Astrocyte (in vitro differentiated cells and primary cell): ENCODE measurements around the gene AHR. TPM values are rescaled to one million over a fixed set of nuclear protein-coding genes. Genes with fewer than 3 reads are reported as not detected.
"Not testable (repeated sequence)": the region's sequence is repeated elsewhere in the genome, so short reads cannot be mapped to it uniquely, and the experiment has no call there.

Experiments
- DNase-seq: peaks from one replicate; pipeline ENCODE4 v3.0.0-alpha.2; 2010; ENCODE audit warnings: low read depth
- FAIRE-seq: peaks from 2 replicates; lab custom pipeline; 2011; peaks lifted over from hg19 to GRCh38; lab: Jason Lieb, UNC
- H2AFZ ChIP-seq: 2 replicates; pipeline ENCODE4 v1.6.0; 2012; ENCODE audit warnings: low read depth, low read length, inconsistent platforms
- H3K27ac ChIP-seq: 2 replicates; pipeline ENCODE4 v1.5.1; 2011; ENCODE audit warnings: low read depth, low read length, inconsistent platforms
- H3K27me3 ChIP-seq: 2 replicates; pipeline ENCODE4 v1.6.0; 2011; ENCODE audit warnings: low read length, inconsistent platforms; ENCODE audit not compliant: insufficient read depth
- H3K36me3 ChIP-seq: 2 replicates; pipeline ENCODE4 v1.5.1; 2011; ENCODE audit warnings: low read length, inconsistent platforms; ENCODE audit not compliant: insufficient read depth
- H3K4me1 ChIP-seq: 2 replicates; pipeline ENCODE4 v1.5.1; 2011; ENCODE audit warnings: low read length, inconsistent platforms; ENCODE audit not compliant: insufficient read depth
- H3K4me2 ChIP-seq: 2 replicates; pipeline ENCODE4 v1.6.0; 2012; ENCODE audit warnings: low read length, inconsistent platforms
- H3K4me3 ChIP-seq: 2 replicates; pipeline ENCODE4 v1.5.1; 2011; ENCODE audit warnings: low read depth, mild to moderate bottlenecking, low read length, inconsistent platforms; ENCODE audit not compliant: insufficient read depth
- H3K79me2 ChIP-seq: 2 replicates; pipeline ENCODE4 v1.6.0; 2012; ENCODE audit warnings: mild to moderate bottlenecking, low read length, inconsistent platforms; ENCODE audit not compliant: insufficient read depth
- H3K9ac ChIP-seq: 2 replicates; pipeline ENCODE4 v1.6.0; 2012; ENCODE audit warnings: mild to moderate bottlenecking, low read length, inconsistent platforms
- H3K9me3 ChIP-seq: 2 replicates; pipeline ENCODE4 v1.5.1; 2012; ENCODE audit warnings: low read depth, mild to moderate bottlenecking, low read length, inconsistent platforms; ENCODE audit not compliant: insufficient read depth
- H4K20me1 ChIP-seq: 2 replicates; pipeline ENCODE4 v1.6.0; 2012; ENCODE audit warnings: low read length, inconsistent platforms; ENCODE audit not compliant: insufficient read depth
- H3K27ac Mint-ChIP-seq: one replicate; pipeline ENCODE4 v1.8.0; 2021; ENCODE audit warnings: mild to moderate bottlenecking, mixed read lengths; ENCODE audit not compliant: unreplicated experiment
- H3K27me3 Mint-ChIP-seq: one replicate; pipeline ENCODE4 v1.8.0; 2021; ENCODE audit warnings: low read depth, mixed read lengths; ENCODE audit not compliant: unreplicated experiment
- H3K36me3 Mint-ChIP-seq: one replicate; pipeline ENCODE4 v1.8.0; 2021; ENCODE audit warnings: low read depth, mixed read lengths; ENCODE audit not compliant: unreplicated experiment
- H3K4me1 Mint-ChIP-seq: one replicate; pipeline ENCODE4 v1.8.0; 2021; ENCODE audit warnings: low read depth, mixed read lengths; ENCODE audit not compliant: unreplicated experiment
- H3K4me3 Mint-ChIP-seq: one replicate; pipeline ENCODE4 v1.8.0; 2021; ENCODE audit warnings: mild to moderate bottlenecking, moderate library complexity, mixed read lengths; ENCODE audit not compliant: unreplicated experiment
- H3K9me3 Mint-ChIP-seq: one replicate; pipeline ENCODE4 v1.8.0; 2021; ENCODE audit warnings: mild to moderate bottlenecking, mixed read lengths; ENCODE audit not compliant: unreplicated experiment
- CTCF ChIP-seq: IDR thresholded peaks from 2 replicates; pipeline ENCODE4 v1.5.1; 2011; ENCODE audit warnings: low read depth, mild to moderate bottlenecking, inconsistent platforms, low read length, moderate library complexity; ENCODE audit not compliant: insufficient read depth
- EZH2 ChIP-seq: IDR thresholded peaks from 2 replicates; pipeline ENCODE4 v1.6.1; 2012; ENCODE audit warnings: mild to moderate bottlenecking, low read length, inconsistent platforms; ENCODE audit not compliant: insufficient read depth
- total RNA-seq: library from RNA; stranded (reverse); gene quantifications from 2 replicates; pipeline ENCODE4 v1.2.1, GENCODE V29; 2021

AHR gene
- total RNA-seq, 1 donor from 2014 or later: 48.1 TPM

GRCh38 chr7:17392846-17393245, 94.4 kb downstream of the AHR start:
- H3K9me3 ChIP-seq: peaks cover 4% of the 10 kb centered on the region
- H3K36me3 ChIP-seq: no peaks in the 10 kb centered on the region
- DNase-seq (peak; percentile 94), FAIRE-seq (peak; percentile 49)
- no peak for TF ChIP-seq CTCF
- TF ChIP-seq EZH2: no peak
- H3K27ac Mint-ChIP-seq: no peak overlapping the region
- no peak overlapping the region for H3K27ac ChIP-seq
- no peaks in the 10 kb centered on the region for H3K27me3 ChIP-seq
- H3K27me3 Mint-ChIP-seq: no peaks in the 10 kb centered on the region
- H3K4me3 Mint-ChIP-seq: no peak overlapping the region
- no peak overlapping the region for H2AFZ ChIP-seq
- H3K4me2 ChIP-seq: no peak overlapping the region
- no peak overlapping the region for H3K4me3 ChIP-seq
- no peaks in the 10 kb centered on the region for H4K20me1 ChIP-seq
- H3K79me2 ChIP-seq: no peaks in the 10 kb centered on the region
- no peaks in the 10 kb centered on the region for H3K4me1 ChIP-seq
- peaks cover 16% of the 10 kb centered on the region for H3K9me3 Mint-ChIP-seq
- no peak overlapping the region for H3K9ac ChIP-seq
- H3K4me1 Mint-ChIP-seq: no peaks in the 10 kb centered on the region
- no peaks in the 10 kb centered on the region for H3K36me3 Mint-ChIP-seq

GRCh38 chr7:17394563-17394962, 96.1 kb downstream of the AHR start:
- not testable (repeated sequence) for FAIRE-seq, H3K4me2 ChIP-seq, H3K4me3 ChIP-seq, H4K20me1 ChIP-seq, H3K36me3 ChIP-seq, H3K36me3 Mint-ChIP-seq, H3K27ac ChIP-seq, H3K79me2 ChIP-seq, H3K27ac Mint-ChIP-seq, H3K9ac ChIP-seq, DNase-seq, H3K4me1 ChIP-seq, H3K27me3 Mint-ChIP-seq, H3K4me3 Mint-ChIP-seq, H3K4me1 Mint-ChIP-seq, H3K9me3 ChIP-seq, H2AFZ ChIP-seq, H3K27me3 ChIP-seq
- peaks cover 16% of the 10 kb centered on the region for H3K9me3 Mint-ChIP-seq
